ENCODE results near the gene KRTAP9-9. TPM values are rescaled to one million over a fixed set of nuclear protein-coding genes. Genes with fewer than 3 reads are reported as not detected.

Gene KRTAP9-9
- total RNA-seq, 4 donors from 2014 or later = not detected

GRCh38 chr17:41251261-41251660 is 3.9 kb upstream of the KRTAP9-9 start:
- TF ChIP-seq EP300 (IDR thresholded peaks at IDR 0.05) = no peak
- TF ChIP-seq CTCF (IDR thresholded peaks at IDR 0.05) = no peak
- TF ChIP-seq POLR2A (IDR thresholded peaks at IDR 0.05) = no peak
- H3K4me3 ChIP-seq = no peak overlapping the region
- 43 to 52% methylated on average over 1 of the region's 1 CpG for WGBS, 2 donors

GRCh38 chr17:41254861-41255260 is 323 bp upstream of the KRTAP9-9 start:
- H3K9me3 ChIP-seq = no peaks in the 10 kb centered on the region
- no peak overlapping the region for H3K27ac ChIP-seq
- H3K4me1 ChIP-seq = no peaks in the 10 kb centered on the region
- peaks cover 0 to 10% of the 10 kb centered on the region in 2 donors for H3K27me3 ChIP-seq
- H3K36me3 ChIP-seq = no peaks in the 10 kb centered on the region
- no peak for TF ChIP-seq POLR2A (IDR thresholded peaks at IDR 0.05)
- no peak for TF ChIP-seq CTCF (IDR thresholded peaks at IDR 0.05)
- no peak for TF ChIP-seq EP300 (IDR thresholded peaks at IDR 0.05)
- H3K4me3 ChIP-seq = no peak overlapping the region
- no peak for DNase-seq (ENCODE audit: low spot score in 2 of 2)
- WGBS, 2 donors = 0 to 33% methylated on average over 1 of the region's 1 CpG

More at GRCh38 chr17:41251261-41251660, 3.9 kb upstream of the KRTAP9-9 start:
- no peaks in the 10 kb centered on the region for H3K36me3 ChIP-seq
- H3K4me1 ChIP-seq = no peaks in the 10 kb centered on the region
- DNase-seq (ENCODE audit: low spot score in 2 of 2) = no peak
- H3K27me3 ChIP-seq = peaks cover 0 to 4% of the 10 kb centered on the region in 2 donors
- H3K9me3 ChIP-seq = no peaks in the 10 kb centered on the region
- H3K27ac ChIP-seq = no peak overlapping the region

GRCh38 chr17:41256291-41256685 is 1.1 kb downstream of the KRTAP9-9 start:
- Histone ChIP-seq H3K4me3 (no peak overlapping the region), H3K9me3 (no peaks in the 10 kb centered on the region), H3K27me3 (peaks cover 0 to 10% of the 10 kb centered on the region in 2 donors), H3K27ac (no peak overlapping the region), H3K36me3 (no peaks in the 10 kb centered on the region), H3K4me1 (no peaks in the 10 kb centered on the region)
- DNase-seq (ENCODE audit: low spot score in 2 of 2) = no peak
- WGBS, 2 donors = 88 to 94% methylated on average over 1 of the region's 1 CpG
- TF ChIP-seq POLR2A (IDR thresholded peaks at IDR 0.05) (no peak), EP300 (IDR thresholded peaks at IDR 0.05) (no peak), CTCF (IDR thresholded peaks at IDR 0.05) (no peak)

- DNase-seq (ENCODE audit: low spot score in 2 of 2) = no peak
- Histone ChIP-seq H3K27me3 (peaks cover 0 to 9% of the 10 kb centered on the region in 2 donors), H3K9me3 (no peaks in the 10 kb centered on the region), H3K4me3 (no peak overlapping the region), H3K4me1 (no peaks in the 10 kb centered on the region), H3K27ac (no peak overlapping the region), H3K36me3 (no peaks in the 10 kb centered on the region)
- TF ChIP-seq POLR2A (IDR thresholded peaks at IDR 0.05) (no peak), CTCF (IDR thresholded peaks at IDR 0.05) (no peak), EP300 (IDR thresholded peaks at IDR 0.05) (no peak)
Measured at GRCh38 chr17:41258406-41258805, 3.2 kb downstream of the KRTAP9-9 start.

GRCh38 chr17:41263212-41263611 is 8.0 kb downstream of the KRTAP9-9 start:
- no peaks in the 10 kb centered on the region for H3K4me1 ChIP-seq
- no peak for DNase-seq (ENCODE audit: low spot score in 2 of 2)
- peaks cover 0 to 6% of the 10 kb centered on the region in 2 donors for H3K27me3 ChIP-seq
- no peak overlapping the region for H3K4me3 ChIP-seq
- no peak overlapping the region for H3K27ac ChIP-seq
- H3K36me3 ChIP-seq = no peaks in the 10 kb centered on the region
- TF ChIP-seq EP300 (IDR thresholded peaks at IDR 0.05) (no peak), CTCF (IDR thresholded peaks at IDR 0.05) (no peak), POLR2A (IDR thresholded peaks at IDR 0.05) (no peak)
- 44 to 85% methylated on average over 2 of the region's 2 CpGs for WGBS, 2 donors
- H3K9me3 ChIP-seq = no peaks in the 10 kb centered on the region

All from tibial nerve (tissue), 4 donors.